ENCODE results near the gene ERFE. TPM values are rescaled to one million over a fixed set of nuclear protein-coding genes. Genes with fewer than 3 reads are reported as not detected.

Gene ERFE
- total RNA-seq = 0.56 and 4.8 TPM in 2 replicates

DNA sequence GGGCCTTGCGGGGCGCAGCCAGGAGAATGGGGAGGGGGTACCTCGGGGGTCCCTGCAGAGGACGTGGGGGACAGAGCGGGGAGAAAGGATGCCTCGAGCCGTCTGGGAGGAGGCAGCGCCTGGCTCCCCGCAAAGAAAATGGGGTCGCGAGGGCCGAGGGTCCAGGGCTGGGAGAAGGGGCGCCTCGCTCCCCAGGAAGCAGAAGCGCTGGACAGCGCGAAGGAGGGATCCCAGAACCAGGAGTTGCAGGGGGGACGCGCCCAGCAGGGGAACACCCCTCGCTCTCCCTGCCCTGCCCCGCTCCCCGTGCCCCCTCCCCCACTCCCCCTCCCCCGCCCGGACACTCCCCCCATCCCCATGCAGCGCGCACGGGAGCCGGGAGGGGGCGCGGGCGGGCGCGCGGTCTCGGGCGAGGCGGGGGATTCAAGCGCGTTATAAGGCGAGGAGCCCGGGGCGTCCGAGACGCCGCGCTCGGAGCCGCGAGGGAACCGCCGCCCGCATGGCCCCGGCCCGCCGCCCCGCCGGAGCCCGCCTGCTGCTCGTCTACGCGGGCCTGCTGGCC, at the start of gene ERFE:
Gene ERFE (plus strand): TSS at position 462 of the 562 bp plus-strand sequence. CDS start 38 bp downstream, at position 500.

DNA sequence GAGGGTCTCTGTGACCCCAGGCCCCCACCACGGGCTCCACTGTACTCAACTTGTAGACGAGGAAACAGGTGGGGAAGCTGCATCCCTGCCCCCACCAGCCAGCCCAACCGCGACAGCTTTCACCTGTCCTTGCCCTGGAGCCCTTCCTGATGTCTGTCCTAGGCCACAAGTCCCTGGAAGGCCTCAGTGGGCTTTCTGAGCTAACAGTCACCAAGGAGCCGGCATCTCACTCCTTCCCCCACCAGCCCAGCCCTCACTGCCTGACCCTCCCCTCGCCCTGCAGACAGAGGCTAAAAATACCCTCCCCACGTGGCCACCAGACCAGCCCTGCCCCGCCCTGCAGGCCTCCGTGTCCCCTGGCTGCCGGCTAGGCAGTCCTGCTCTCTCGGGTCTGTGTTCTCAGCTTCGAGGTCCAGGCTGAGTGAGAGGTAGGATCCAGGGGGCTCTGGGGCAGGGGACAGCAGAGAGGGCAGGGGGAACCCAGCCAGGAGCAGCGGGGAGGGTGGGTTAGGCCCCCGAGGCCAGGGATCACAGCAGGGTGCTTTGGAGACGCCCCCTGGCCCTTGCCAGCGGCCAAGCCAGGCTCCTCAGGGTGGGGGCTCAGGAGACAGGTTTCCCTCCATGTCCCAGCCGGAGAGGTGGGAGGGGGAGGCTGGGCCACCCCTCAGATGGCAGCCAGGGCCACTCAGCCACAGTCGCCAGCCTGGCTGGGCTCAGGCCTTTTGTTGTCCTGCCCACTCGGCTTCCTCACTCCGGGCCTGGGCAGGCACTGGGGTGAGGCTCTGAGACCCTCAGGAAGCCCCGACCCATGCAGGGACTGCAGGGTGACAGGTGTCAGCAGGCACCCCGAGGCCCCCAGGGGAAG, 20.2 kb upstream of the ERFE start, which contains the start of gene KLHL30:
Gene KLHL30 (plus strand): TSS at position 338 of the 865 bp plus-strand sequence. CDS start 2,087 bp downstream, outside the sequence.

GRCh38 chr2:238203094-238203972, 44.6 kb downstream of the ERFE start, which contains the start of gene ILKAP:
Gene ILKAP (minus strand): TSS chr2:238203695. CDS start chr2:238203553, 142 bp downstream.

Other genes starting within 250 kb of the ERFE start
- gene UBE2F, start 192.0 kb upstream of the ERFE start, total RNA-seq = 35.6 and 38.1 TPM in 2 replicates
- 11.7 and 18.3 TPM in 2 replicates for gene SCLY, start 98.0 kb upstream of the ERFE start, total RNA-seq
- gene ESPNL, start 58.6 kb upstream of the ERFE start, total RNA-seq = 1.9 and 2.5 TPM in 2 replicates
- gene KLHL30, start 20.3 kb upstream of the ERFE start, total RNA-seq = 5.2 and 11.7 TPM in 2 replicates
- gene ILKAP, start 44.7 kb downstream of the ERFE start, total RNA-seq = 16.8 and 22.8 TPM in 2 replicates
- gene HES6, start 81.1 kb downstream of the ERFE start, total RNA-seq = 1.3 TPM in 2 replicates
- gene PER2, start 129.6 kb downstream of the ERFE start, total RNA-seq = 3.9 and 4.1 TPM in 2 replicates
- 8.1 and 12.0 TPM in 2 replicates for gene TRAF3IP1, start 161.5 kb downstream of the ERFE start, total RNA-seq

Measured in smooth muscle cell of the pulmonary artery (primary cell).